Fibroblast of mammary gland (primary cell): ENCODE measurements around the gene DNM2.
A peak's percentile ranks its signal among the peaks of the same experiment; 100 is the strongest.
"Not testable (repeated sequence)": the region's sequence is repeated elsewhere in the genome, so short reads cannot be mapped to it uniquely, and the experiment has no call there.

Experiments
- DNase-seq: peaks from one replicate; pipeline ENCODE4 v3.0.0-alpha.2; 2010; ENCODE audit warnings: low read depth
- H3K4me3 ChIP-seq: 2 replicates; pipeline ENCODE4 v1.5.1; 2011; ENCODE audit warnings: low read depth, mild to moderate bottlenecking, low read length, moderate library complexity; ENCODE audit not compliant: control insufficient read depth
- TF ChIP-seq, protein P1 (sequence below): conservative IDR thresholded peaks from 2 replicates; pipeline ENCODE4 v1.5.1; 2011; ENCODE audit warnings: low read depth, low read length, inconsistent platforms; ENCODE audit not compliant: control insufficient read depth, insufficient read depth

The DNM2 gene

DNA sequence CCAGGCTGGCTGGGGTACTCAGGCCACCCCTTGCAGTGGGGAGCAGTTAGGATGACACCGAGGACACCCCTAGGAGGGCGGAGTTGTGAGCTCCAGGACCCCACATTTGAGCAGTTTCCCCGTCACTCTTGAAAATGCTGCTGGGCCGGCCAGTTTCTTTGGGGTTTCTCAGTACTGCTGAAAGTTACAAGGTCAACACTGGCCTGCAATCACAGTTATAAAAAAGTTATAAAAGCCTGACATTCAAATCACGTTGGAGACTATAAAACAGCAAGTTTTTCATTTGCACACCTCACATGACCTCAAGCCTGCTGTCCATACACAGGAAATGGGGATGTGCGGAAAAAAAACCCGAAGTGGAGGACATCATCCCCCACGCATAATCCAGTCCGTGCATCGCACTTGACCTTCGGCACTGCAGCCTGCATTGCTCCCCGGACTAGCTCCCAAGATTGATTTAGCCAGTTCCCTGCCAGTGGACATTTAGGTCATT is 27.0 kb downstream of the DNM2 start:
- H3K4me3 ChIP-seq = no peak overlapping the region
- DNase-seq = no peak
- TF ChIP-seq, protein P1, sequence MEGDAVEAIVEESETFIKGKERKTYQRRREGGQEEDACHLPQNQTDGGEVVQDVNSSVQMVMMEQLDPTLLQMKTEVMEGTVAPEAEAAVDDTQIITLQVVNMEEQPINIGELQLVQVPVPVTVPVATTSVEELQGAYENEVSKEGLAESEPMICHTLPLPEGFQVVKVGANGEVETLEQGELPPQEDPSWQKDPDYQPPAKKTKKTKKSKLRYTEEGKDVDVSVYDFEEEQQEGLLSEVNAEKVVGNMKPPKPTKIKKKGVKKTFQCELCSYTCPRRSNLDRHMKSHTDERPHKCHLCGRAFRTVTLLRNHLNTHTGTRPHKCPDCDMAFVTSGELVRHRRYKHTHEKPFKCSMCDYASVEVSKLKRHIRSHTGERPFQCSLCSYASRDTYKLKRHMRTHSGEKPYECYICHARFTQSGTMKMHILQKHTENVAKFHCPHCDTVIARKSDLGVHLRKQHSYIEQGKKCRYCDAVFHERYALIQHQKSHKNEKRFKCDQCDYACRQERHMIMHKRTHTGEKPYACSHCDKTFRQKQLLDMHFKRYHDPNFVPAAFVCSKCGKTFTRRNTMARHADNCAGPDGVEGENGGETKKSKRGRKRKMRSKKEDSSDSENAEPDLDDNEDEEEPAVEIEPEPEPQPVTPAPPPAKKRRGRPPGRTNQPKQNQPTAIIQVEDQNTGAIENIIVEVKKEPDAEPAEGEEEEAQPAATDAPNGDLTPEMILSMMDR = no peak

DNA sequence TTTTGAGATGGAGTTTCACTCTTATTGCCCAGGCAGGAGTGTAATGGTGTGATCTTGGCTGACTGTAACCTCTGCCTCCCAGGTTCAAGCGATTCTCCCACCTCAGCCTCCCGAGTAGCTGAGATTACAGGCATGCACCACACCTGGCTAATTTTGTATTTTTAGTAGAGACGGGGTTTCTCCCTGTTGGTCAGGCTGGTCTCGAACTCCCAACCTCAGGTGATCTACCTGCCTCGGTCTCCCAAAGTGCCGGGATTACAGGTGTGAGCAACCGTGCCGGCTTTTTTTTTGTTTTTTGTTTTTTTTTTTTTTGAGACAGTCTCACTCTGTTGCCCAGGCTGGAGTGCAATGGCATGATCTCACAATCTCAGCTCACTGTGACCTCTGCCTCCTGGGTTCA is 28.6 kb downstream of the DNM2 start:
- not testable (repeated sequence) for H3K4me3 ChIP-seq, DNase-seq

DNA sequence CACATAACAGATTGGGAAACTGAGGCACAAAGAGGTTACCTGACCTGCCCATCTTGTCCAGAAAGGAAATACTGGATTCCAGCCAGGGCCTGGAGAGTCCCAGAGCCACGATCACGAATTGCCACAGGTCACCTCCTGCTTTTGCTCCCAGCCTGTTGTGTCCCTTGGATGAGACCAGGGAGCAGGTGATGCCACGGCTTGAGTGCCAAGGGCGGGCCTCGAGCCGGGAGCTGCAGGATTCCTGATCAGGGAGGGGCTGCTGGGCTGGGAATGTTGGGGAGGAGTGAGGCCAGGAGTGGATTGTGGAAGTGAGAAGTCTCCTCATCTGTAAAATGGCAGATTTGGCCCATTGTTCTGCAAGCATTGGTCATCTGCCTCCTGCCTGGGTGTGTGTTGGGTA is 29.4 kb downstream of the DNM2 start:
- TF ChIP-seq, protein P1 = no peak
- no peak for DNase-seq
- no peak overlapping the region for H3K4me3 ChIP-seq

DNA sequence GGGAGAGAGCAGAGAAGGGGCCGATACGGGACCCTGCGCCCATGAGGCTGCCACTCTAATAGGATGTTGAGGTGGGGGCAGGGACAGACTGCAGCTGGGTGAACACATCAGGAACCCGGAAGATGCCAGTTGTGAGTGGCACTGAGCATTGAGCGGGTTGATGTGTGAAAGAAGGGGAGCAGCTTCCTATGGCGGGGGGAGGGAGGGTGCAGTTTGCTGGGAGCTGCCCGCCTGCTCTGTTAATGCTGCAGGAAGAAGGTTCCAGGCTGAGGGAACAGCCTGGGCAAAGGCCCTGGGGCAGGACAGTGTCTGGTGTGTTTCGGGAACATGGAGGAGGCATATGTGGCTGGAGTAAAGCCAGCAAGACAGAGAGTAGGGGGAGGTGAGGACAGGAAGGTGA is 29.8 kb downstream of the DNM2 start:
- no peak for DNase-seq
- TF ChIP-seq, protein P1 = no peak
- no peak overlapping the region for H3K4me3 ChIP-seq

DNA sequence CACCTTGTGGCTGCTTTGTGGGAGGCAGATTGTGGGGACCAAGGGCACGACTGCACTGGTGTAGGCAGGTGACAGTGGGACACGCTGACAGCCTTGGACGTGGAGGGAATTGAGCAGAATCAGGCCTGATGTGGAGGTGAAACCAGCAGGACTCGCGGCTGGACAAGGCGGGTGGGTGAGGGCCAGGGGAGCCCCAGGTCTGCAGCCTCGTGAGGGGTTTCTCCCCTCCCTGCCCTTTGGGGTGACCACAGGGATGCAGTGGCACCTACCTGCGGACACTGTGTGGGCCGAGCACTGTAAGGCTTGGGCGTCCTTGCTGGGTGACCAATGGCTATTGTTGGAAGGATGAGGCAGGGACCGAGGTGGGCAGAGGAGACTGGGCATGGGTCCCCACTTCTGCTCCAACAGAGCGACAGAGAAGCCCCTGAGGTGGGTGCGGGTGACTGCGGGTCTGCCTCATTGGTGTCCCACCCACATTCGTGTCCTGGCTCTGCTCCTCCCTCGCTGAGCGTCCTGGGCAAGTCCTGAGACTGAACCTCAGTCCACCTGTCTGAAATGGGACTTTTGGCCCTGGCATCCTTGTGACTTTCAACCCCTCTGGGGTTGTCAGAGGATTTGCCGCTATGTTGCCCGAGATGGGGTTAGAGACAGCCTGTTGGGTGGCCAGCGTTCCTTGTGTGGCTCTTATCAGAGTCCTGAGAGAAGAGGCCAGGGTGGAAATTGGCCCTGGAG is 30.5 kb downstream of the DNM2 start:
- no peak for DNase-seq

DNA sequence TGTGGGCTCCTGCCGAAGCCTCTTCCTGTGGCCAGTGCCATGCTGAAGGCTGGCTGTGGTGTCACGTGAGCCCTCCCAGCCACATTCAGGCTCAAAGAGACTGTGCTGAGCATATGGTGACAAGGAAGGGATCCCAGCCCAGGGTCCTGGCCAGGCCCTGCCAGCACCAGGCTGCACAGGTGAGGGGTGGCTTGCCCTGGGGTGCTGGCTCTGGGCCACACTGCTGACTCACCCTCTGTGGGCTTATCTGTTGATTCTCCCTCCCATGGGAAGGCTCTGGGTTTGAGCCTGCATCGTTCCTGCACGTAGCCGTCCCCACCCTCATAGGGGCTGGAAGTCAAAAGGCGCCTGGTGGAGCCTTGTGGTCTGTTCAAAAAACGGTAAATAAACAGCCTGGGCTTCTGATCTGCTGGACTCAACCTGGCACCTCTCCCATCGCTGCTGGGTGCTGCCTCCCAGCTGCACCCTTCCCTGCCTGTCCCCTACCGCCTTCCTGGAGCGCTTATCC is 31.1 kb downstream of the DNM2 start:
- no peak overlapping the region for H3K4me3 ChIP-seq
- peak; percentile 46 for DNase-seq
- TF ChIP-seq, protein P1 = no peak

More for the DNA sequence above, 30.5 kb downstream of the DNM2 start:
- no peak overlapping the region for H3K4me3 ChIP-seq
- TF ChIP-seq, protein P1 = no peak
